Measurements from ENCODE around the gene TCF21. TPM values are rescaled to one million over a fixed set of nuclear protein-coding genes. Genes with fewer than 3 reads are reported as not detected.

Gene TCF21
- polyA plus RNA-seq, 1 of the 3 experiments (the other 2 are of a cell fraction): not detected

DNA sequence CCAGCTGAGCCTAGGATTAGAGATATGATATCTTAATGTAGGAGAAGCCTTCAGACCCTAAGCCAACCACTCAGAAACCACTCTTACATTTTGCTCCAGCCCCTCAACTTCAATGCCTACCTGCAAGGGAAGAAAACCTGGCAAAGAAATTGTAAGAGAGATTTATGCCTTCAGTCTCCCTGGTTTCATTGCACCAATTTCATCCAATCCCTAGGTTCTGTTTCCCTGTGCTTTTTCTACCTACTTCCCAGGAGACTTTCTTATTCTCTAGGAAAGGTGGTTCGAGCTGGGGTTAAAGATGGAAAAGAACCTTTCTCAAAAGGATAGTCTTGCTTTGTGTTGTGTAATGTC lies 1.1 kb upstream of the TCF21 start:
- Histone ChIP-seq H3K79me2 (ENCODE audit: insufficient read depth) (no peaks in the 10 kb centered on the region), H3K36me3 (replicated peaks in 1 of 2; ENCODE audit: control insufficient read depth in 1 of 2, insufficient read depth in 2 of 2, low read length in 1 of 2) (no peaks in the 10 kb centered on the region), H3K9ac (no peak overlapping the region), H3K4me3 (ENCODE audit: low read depth in 2 of 2, low read length in 1 of 2) (no peak overlapping the region), H4K20me1 (ENCODE audit: insufficient read depth) (no peaks in the 10 kb centered on the region), H3K9me2 (no peaks in the 10 kb centered on the region), H3K27me3 (ENCODE audit: insufficient read depth) (peaks cover 72% of the 10 kb centered on the region), H2AFZ (ENCODE audit: low read depth) (no peak overlapping the region), H3K4me1 (ENCODE audit: control insufficient read depth in 1 of 2, insufficient read depth in 2 of 2, low read depth in 1 of 2, low read length in 1 of 2) (peaks cover 0 to 5% of the 10 kb centered on the region in 2 experiments; a peak in 1 of 4 replicates), H3F3A (replicated peaks; ENCODE audit: insufficient read depth) (no peaks in the 10 kb centered on the region), H3K27ac (ENCODE audit: low read depth in 2 of 2, low read length in 1 of 2) (no peak overlapping the region), H3K9me3 (no peaks in the 10 kb centered on the region), H3K4me2 (no peak overlapping the region)
- DNase-seq: no peak
- TF ChIP-seq MEF2A (IDR thresholded peaks at IDR 0.05; ENCODE audit: borderline replicate concordance, low read depth) (no peak), GATA2 (CRISPR knock-in tag; IDR thresholded peaks at IDR 0.05) (no peak), EP300 (IDR thresholded peaks at IDR 0.05; ENCODE audit: borderline replicate concordance in 1 of 2, low read depth in 1 of 2, low read length in 1 of 2) (no peak), CHD2 (IDR thresholded peaks at IDR 0.05; ENCODE audit: low read length, partially characterized antibody) (no peak)
- ChIA-PET CTCF (interaction anchor here (1.2 kb wide), 1 partner anchor 10 kb away, joined by 3 read pairs; no protein-coding TSS in a partner anchor), POLR2A (no interaction called here)
- 9% methylated on average over 1 of the region's 1 CpG for WGBS (ENCODE audit: low lambda C conversion rate)

DNA sequence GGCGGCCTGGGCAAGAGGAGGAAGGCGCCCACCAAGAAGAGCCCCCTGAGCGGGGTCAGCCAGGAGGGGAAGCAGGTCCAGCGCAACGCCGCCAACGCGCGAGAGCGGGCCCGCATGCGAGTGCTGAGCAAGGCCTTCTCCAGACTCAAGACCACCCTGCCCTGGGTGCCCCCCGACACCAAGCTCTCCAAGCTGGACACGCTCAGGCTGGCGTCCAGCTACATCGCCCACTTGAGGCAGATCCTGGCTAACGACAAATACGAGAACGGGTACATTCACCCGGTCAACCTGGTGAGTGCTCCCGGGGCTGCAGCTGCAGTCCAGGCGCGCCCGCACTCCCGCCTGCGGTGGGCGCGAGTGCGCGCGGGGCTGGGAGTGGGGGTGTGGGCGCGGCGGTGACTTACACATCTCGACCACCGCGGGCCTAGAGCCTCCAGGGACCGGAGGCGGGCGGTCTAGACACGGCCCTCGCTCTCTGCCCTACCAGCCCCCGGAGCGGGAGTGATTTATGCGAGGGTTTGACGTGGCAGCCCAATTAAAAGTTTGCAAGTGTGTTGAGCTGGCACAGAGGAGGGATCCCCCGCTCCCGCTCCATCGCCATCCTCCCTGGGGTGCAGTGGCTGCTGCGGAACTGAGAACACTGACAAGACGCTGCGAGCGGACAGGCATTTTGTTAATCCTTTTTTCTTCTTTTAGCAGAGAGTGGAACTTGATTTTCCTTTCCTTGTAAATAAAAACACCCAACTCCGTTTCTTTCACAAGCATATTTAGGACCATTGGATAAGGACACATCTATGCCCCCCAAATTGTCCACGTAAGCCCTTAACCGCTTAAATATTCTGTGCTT lies 867 bp downstream of the TCF21 start:
- Histone ChIP-seq H3K4me1 (ENCODE audit: control insufficient read depth in 1 of 2, insufficient read depth in 2 of 2, low read depth in 1 of 2, low read length in 1 of 2) (peaks cover 0 to 8% of the 10 kb centered on the region in 2 experiments; a peak in 1 of 4 replicates), H3K27ac (ENCODE audit: low read depth in 2 of 2, low read length in 1 of 2) (no peak overlapping the region), H2AFZ (ENCODE audit: low read depth) (no peak overlapping the region), H3K79me2 (ENCODE audit: insufficient read depth) (no peaks in the 10 kb centered on the region), H3K9ac (no peak overlapping the region), H3K9me2 (no peaks in the 10 kb centered on the region), H3K4me2 (no peak overlapping the region), H3F3A (replicated peaks; ENCODE audit: insufficient read depth) (no peaks in the 10 kb centered on the region), H3K36me3 (replicated peaks in 1 of 2; ENCODE audit: control insufficient read depth in 1 of 2, insufficient read depth in 2 of 2, low read length in 1 of 2) (no peaks in the 10 kb centered on the region), H4K20me1 (ENCODE audit: insufficient read depth) (no peaks in the 10 kb centered on the region), H3K4me3 (ENCODE audit: low read depth in 2 of 2, low read length in 1 of 2) (no peak overlapping the region), H3K9me3 (no peaks in the 10 kb centered on the region), H3K27me3 (ENCODE audit: insufficient read depth) (peaks cover 92% of the 10 kb centered on the region)
- DNase-seq: peak; percentile 45
- CTCF ChIA-PET: interaction anchor here (0.6 to 0.9 kb wide), 2 partner anchors 34 to 153 kb away, joined by 3 read pairs; no protein-coding TSS in a partner anchor
- POLR2A ChIA-PET: no interaction called here
- TF ChIP-seq GABPA (IDR thresholded peaks at IDR 0.05; ENCODE audit: low read depth): no peak
- peak; percentile 66; the same call in 1 of the 2 replicates for TF ChIP-seq EZH2phosphoT487 (IDR thresholded peaks at IDR 0.05; ENCODE audit: borderline replicate concordance, low read depth)
- 14% methylated on average over 27 of the region's 56 CpGs for WGBS (ENCODE audit: low lambda C conversion rate)

- Histone ChIP-seq H3K27me3 (ENCODE audit: insufficient read depth) (peaks cover 95% of the 10 kb centered on the region), H4K20me1 (ENCODE audit: insufficient read depth) (no peaks in the 10 kb centered on the region), H3K9me2 (no peaks in the 10 kb centered on the region), H3K79me2 (ENCODE audit: insufficient read depth) (no peaks in the 10 kb centered on the region), H3K9ac (no peak overlapping the region), H3K4me2 (peak overlapping the region; percentile 55; the same call in 1 of the 2 replicates), H3K27ac (ENCODE audit: low read depth in 2 of 2, low read length in 1 of 2) (no peak overlapping the region), H3K4me3 (ENCODE audit: low read depth in 2 of 2, low read length in 1 of 2) (0 out of 4 replicates have a peak overlapping the region, but pooled peaks of 1 of the 2 experiments have one; percentile 9), H3K4me1 (ENCODE audit: control insufficient read depth in 1 of 2, insufficient read depth in 2 of 2, low read depth in 1 of 2, low read length in 1 of 2) (peaks cover 0 to 8% of the 10 kb centered on the region in 2 experiments; a peak in 1 of 4 replicates), H3K36me3 (replicated peaks in 1 of 2; ENCODE audit: control insufficient read depth in 1 of 2, insufficient read depth in 2 of 2, low read length in 1 of 2) (no peaks in the 10 kb centered on the region), H3F3A (replicated peaks; ENCODE audit: insufficient read depth) (no peaks in the 10 kb centered on the region), H3K9me3 (no peaks in the 10 kb centered on the region), H2AFZ (ENCODE audit: low read depth) (no peak overlapping the region)
- DNase-seq: no peak
- TF ChIP-seq, protein P1, sequence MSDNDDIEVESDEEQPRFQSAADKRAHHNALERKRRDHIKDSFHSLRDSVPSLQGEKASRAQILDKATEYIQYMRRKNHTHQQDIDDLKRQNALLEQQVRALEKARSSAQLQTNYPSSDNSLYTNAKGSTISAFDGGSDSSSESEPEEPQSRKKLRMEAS (IDR thresholded peaks at IDR 0.05; ENCODE audit: low read depth): no peak
- no peak for TF ChIP-seq EZH2phosphoT487 (IDR thresholded peaks at IDR 0.05; ENCODE audit: borderline replicate concordance, low read depth)
- TF ChIP-seq, protein P2, sequence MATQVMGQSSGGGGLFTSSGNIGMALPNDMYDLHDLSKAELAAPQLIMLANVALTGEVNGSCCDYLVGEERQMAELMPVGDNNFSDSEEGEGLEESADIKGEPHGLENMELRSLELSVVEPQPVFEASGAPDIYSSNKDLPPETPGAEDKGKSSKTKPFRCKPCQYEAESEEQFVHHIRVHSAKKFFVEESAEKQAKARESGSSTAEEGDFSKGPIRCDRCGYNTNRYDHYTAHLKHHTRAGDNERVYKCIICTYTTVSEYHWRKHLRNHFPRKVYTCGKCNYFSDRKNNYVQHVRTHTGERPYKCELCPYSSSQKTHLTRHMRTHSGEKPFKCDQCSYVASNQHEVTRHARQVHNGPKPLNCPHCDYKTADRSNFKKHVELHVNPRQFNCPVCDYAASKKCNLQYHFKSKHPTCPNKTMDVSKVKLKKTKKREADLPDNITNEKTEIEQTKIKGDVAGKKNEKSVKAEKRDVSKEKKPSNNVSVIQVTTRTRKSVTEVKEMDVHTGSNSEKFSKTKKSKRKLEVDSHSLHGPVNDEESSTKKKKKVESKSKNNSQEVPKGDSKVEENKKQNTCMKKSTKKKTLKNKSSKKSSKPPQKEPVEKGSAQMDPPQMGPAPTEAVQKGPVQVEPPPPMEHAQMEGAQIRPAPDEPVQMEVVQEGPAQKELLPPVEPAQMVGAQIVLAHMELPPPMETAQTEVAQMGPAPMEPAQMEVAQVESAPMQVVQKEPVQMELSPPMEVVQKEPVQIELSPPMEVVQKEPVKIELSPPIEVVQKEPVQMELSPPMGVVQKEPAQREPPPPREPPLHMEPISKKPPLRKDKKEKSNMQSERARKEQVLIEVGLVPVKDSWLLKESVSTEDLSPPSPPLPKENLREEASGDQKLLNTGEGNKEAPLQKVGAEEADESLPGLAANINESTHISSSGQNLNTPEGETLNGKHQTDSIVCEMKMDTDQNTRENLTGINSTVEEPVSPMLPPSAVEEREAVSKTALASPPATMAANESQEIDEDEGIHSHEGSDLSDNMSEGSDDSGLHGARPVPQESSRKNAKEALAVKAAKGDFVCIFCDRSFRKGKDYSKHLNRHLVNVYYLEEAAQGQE (IDR thresholded peaks at IDR 0.05; ENCODE audit: low read depth, low read length): no peak
- POLR2A ChIA-PET: no interaction called here
- whole genome bisulfite sequencing (ENCODE audit: low lambda C conversion rate): under 1% methylated on average over 4 of the region's 4 CpGs
- CTCF ChIA-PET: interaction anchor here (1.1 to 9.4 kb wide), 2 partner anchors 26 to 30 kb away, joined by 5 to 51 read pairs; no protein-coding TSS in a partner anchor
Measured at GRCh38 chr6:133890711-133891148, 1.8 kb downstream of the TCF21 start.

All from SK-N-SH (cell line).